ENCODE results near the gene NPAT. TPM values are rescaled to one million over a fixed set of nuclear protein-coding genes. Genes with fewer than 3 reads are reported as not detected.

Gene NPAT
- total and polyA plus RNA-seq, 9 of the 15 experiments (the other 6 are each of a cell fraction or from before 2014, with no cell fraction given), result 8.8 to 30.0 (median 22.1) TPM

- TF ChIP-seq CHAMP1 (IDR thresholded peaks at IDR 0.05), result no peak
- TF ChIP-seq ATF2 (CRISPR knock-in tag; IDR thresholded peaks at IDR 0.05), result no peak
- TF ChIP-seq ATF6 (CRISPR knock-in tag; IDR thresholded peaks at IDR 0.05), result no peak
- TF ChIP-seq CXXC5 (CRISPR knock-in tag; IDR thresholded peaks at IDR 0.05), result no peak
- TF ChIP-seq BRF2 (IDR thresholded peaks at IDR 0.05; ENCODE audit: borderline replicate concordance, insufficient read depth, insufficient read length), result no peak
- no peak for TF ChIP-seq CTCF (IDR thresholded peaks at IDR 0.05 in 2 of 3, conservative IDR thresholded peaks at IDR 0.05 in 1 of 3; ENCODE audit: insufficient read depth in 2 of 3, low read depth in 1 of 3, low read length in 3 of 3)
- TF ChIP-seq POLR2G (IDR thresholded peaks at IDR 0.05; ENCODE audit: low read depth, low read length), result peak; percentile 38; the same call in 1 of the 2 replicates
- TF ChIP-seq BHLHE40 (IDR thresholded peaks at IDR 0.05; ENCODE audit: low read length), result no peak
- TF ChIP-seq MXI1 (IDR thresholded peaks at IDR 0.05; ENCODE audit: low read depth, low read length), result no peak
- no peak for TF ChIP-seq ARNT (IDR thresholded peaks at IDR 0.05)
- TF ChIP-seq ZNF280A (IDR thresholded peaks at IDR 0.05; ENCODE audit: low read depth, partially characterized antibody), result peak; percentile 68
- TF ChIP-seq ZNF146 (CRISPR knock-in tag; IDR thresholded peaks at IDR 0.05; ENCODE audit: unreplicated experiment), result no peak
- TF ChIP-seq SIRT6 (IDR thresholded peaks at IDR 0.05; ENCODE audit: low read depth, low read length), result no peak
- TF ChIP-seq ZFX (CRISPR knock-in tag; IDR thresholded peaks at IDR 0.05), result no peak
- no peak for TF ChIP-seq ZNF408 (CRISPR knock-in tag; IDR thresholded peaks at IDR 0.05; ENCODE audit: low read depth)
- TF ChIP-seq CBX3 (IDR thresholded peaks at IDR 0.05; ENCODE audit: borderline replicate concordance in 1 of 2, low read length in 2 of 2), result peak in 1 of 2 experiments; percentile 48; a peak in 1 of 3 replicates
Observed at GRCh38 chr11:108206969-108207682, 15.3 kb downstream of the NPAT start (continued).

All from K562 (cell line).